BLaER1 (cell line): ENCODE data around the gene OR51F2.
"Not testable (repeated sequence)": the region's sequence is repeated elsewhere in the genome, so short reads cannot be mapped to it uniquely, and the experiment has no call there.

Experiments used
- H3K27ac ChIP-seq: shearing (Covaris generic); formaldehyde crosslinking; 2 replicates; pipeline ENCODE4 v1.8.1; 2022
- H3K27me3 ChIP-seq: shearing (Covaris generic); formaldehyde crosslinking; 2 replicates; pipeline ENCODE4 v1.8.1; 2022
- H3K36me3 ChIP-seq: shearing (Covaris generic); formaldehyde crosslinking; 2 replicates; pipeline ENCODE4 v1.8.1; 2022
- H3K4me1 ChIP-seq: shearing (Covaris generic); formaldehyde crosslinking; 2 replicates; pipeline ENCODE4 v1.8.1; 2022
- H3K4me2 ChIP-seq: shearing (Covaris generic); formaldehyde crosslinking; 2 replicates; pipeline ENCODE4 v1.8.1; 2022
- H3K4me3 ChIP-seq: shearing (Covaris generic); formaldehyde crosslinking; 2 replicates; pipeline ENCODE4 v1.8.1; 2022
- H3K9ac ChIP-seq: shearing (Covaris generic); formaldehyde crosslinking; 2 replicates; pipeline ENCODE4 v1.8.1; 2022
- H3K9me3 ChIP-seq: shearing (Covaris generic); formaldehyde crosslinking; 2 replicates; pipeline ENCODE4 v1.8.1; 2022
- H4K20me1 ChIP-seq: shearing (Covaris generic); formaldehyde crosslinking; 2 replicates; pipeline ENCODE4 v1.8.1; 2022
- Cebpa-rat ChIP-seq: shearing (Covaris generic); IDR thresholded peaks from 2 replicates; pipeline ENCODE4 v1.8.1; 2022

The OR51F2 gene, protein sequence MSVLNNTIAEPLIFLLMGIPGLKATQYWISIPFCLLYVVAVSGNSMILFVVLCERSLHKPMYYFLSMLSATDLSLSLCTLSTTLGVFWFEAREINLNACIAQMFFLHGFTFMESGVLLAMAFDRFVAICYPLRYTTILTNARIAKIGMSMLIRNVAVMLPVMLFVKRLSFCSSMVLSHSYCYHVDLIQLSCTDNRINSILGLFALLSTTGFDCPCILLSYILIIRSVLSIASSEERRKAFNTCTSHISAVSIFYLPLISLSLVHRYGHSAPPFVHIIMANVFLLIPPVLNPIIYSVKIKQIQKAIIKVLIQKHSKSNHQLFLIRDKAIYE

DNA sequence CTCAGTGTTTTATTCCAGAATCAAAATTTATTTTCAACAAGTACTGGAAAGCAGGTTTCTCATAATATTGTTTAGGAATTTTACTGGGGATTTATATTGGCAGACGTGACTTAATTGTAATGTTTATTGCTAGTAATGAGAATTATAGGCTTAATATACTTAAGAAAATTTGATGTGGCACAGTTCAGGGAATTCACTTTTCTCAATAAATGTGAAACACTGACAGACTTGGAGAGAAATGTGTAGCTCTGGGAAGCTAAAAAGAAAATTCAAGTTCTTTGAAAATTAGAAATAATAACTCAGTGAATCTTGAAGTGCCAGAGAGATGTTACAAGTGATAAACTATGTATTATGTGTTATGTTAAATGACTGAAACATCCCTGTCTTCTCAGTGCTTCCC is at the start of gene OR51F2:
Gene OR51F2 (plus strand): TSS at position 301 of the 400 bp plus-strand sequence. CDS start 101 bp downstream, outside the sequence.
- H3K27me3 ChIP-seq, result no peaks in the 10 kb centered on the region
- H3K27ac ChIP-seq, result no peak within 1 kb of the TSS
- no peaks in the 10 kb centered on the region for H3K4me1 ChIP-seq

DNA sequence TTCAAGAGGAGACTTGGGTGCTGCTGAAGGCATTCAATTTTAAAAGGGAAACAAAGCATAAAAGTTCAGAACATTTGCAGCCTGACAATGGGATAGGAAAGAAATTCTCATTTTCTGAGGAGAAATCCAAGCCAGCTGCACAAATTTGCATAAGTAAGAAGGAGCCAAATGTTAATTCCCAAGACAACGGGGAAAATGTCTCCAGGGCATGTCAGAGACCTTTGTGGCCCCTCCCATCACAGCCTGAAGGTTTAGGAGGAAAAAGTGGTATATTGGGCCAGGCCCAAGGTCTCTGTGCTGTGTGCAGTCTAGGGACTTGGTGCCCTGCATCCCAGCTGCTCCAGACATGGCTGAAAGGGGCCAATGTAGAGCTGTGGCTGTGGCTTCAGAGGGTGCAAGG is 38.7 kb upstream of the OR51F2 start:
- Histone ChIP-seq H3K36me3 (no peaks in the 10 kb centered on the region), H3K4me3 (no peak overlapping the region), H4K20me1 (no peaks in the 10 kb centered on the region), H3K9me3 (peaks cover 27% of the 10 kb centered on the region), H3K9ac (no peak overlapping the region), H3K4me1 (no peaks in the 10 kb centered on the region), H3K27me3 (no peaks in the 10 kb centered on the region), H3K4me2 (no peak overlapping the region), H3K27ac (no peak overlapping the region)
- TF ChIP-seq Cebpa-rat, result no peak

More for the DNA sequence above, at the start of gene OR51F2:
- TF ChIP-seq Cebpa-rat, result no peak
- Histone ChIP-seq H3K4me3 (no peak within 1 kb of the TSS), H3K4me2 (no peak within 1 kb of the TSS), H3K9ac (no peak within 1 kb of the TSS), H4K20me1 (no peaks in the 10 kb centered on the region), H3K36me3 (no peaks in the 10 kb centered on the region), H3K9me3 (no peaks in the 10 kb centered on the region)

DNA sequence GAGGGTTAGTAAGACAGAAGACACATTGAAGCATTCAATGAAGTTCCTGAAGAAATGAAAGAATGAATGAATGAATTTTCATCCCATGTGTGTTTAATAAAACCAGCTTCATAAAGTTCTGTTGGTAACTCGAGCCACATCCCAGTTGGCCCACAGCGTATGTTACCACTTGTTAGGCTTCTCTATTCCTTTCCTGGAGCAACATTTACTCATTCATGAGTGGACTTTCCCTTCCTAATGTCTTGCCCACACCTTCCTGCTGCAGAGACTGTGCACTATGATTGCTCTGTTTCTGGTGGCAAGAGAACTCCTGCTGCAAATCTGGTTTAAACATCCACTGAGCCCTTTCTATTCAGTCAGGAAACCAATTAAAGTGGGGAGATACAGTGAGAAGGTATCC is 23.9 kb upstream of the OR51F2 start:
- H3K36me3 ChIP-seq, result no peaks in the 10 kb centered on the region
- H3K9me3 ChIP-seq, result no peaks in the 10 kb centered on the region
- H3K4me1 ChIP-seq, result no peaks in the 10 kb centered on the region
- no peak overlapping the region for H3K27ac ChIP-seq
- no peaks in the 10 kb centered on the region for H3K27me3 ChIP-seq
- no peak overlapping the region for H3K4me3 ChIP-seq
- H4K20me1 ChIP-seq, result no peaks in the 10 kb centered on the region
- TF ChIP-seq Cebpa-rat, result no peak
- no peak overlapping the region for H3K4me2 ChIP-seq
- no peak overlapping the region for H3K9ac ChIP-seq

DNA sequence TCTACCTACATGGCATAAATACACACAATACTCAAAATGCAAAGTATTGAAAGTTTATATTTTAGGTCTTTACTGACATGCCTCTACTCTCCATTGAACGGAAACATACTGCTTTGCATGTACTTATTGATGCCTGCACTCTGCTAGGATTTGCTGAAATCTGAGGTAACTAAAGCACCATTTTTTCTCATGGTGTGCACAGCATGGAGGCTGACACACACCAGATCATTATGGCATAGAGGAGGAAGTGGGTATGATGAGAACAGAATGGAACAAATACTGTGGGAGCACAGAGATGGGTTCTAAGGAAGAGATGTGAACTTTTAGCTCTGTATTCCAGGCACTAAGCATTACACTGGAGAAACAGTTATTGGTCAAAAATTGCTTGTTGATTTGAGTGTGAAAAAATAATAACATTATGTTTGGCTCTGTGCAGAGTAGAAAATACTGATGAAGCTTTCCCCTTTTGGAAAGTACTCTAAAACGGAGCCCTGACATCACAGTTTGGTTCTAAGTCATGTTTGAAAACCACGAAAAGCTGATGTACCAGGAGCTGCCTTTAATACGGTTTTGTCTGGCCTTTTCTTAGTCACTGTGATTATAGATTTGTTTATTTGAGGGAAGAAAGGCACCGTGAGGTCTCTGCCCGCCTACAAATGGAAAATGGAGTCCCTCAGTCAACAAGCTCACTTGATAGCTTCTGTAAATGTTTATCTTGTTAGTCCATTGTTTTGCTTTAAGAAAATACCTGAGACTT is 22.5 kb upstream of the OR51F2 start:
- H3K4me3 ChIP-seq, result no peak overlapping the region
- no peak overlapping the region for H3K4me2 ChIP-seq
- no peak overlapping the region for H3K27ac ChIP-seq
- H3K36me3 ChIP-seq, result no peaks in the 10 kb centered on the region
- TF ChIP-seq Cebpa-rat, result no peak
- no peaks in the 10 kb centered on the region for H4K20me1 ChIP-seq
- H3K4me1 ChIP-seq, result no peaks in the 10 kb centered on the region
- no peaks in the 10 kb centered on the region for H3K27me3 ChIP-seq
- H3K9me3 ChIP-seq, result no peaks in the 10 kb centered on the region
- no peak overlapping the region for H3K9ac ChIP-seq

DNA sequence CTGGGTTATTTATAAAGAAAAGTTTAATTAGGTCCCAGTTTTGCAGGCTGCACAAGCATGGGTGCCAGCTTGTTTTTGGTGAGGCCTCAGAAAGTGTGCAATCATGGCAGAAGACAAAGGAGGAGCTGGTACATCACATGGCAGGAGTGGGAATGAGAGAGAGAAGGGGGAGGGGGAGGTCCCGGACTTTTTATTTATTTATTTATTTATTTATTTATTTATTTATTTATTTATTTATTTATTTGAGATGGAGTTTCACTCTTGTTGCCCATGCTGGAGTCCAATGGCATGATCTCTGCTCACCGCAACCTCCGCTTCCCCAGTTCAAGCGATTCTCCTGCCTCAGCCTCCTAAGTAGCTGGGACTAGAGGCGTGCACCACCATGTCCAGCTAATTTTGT is 19.8 kb upstream of the OR51F2 start:
- H3K27me3 ChIP-seq, result not testable (repeated sequence)

DNA sequence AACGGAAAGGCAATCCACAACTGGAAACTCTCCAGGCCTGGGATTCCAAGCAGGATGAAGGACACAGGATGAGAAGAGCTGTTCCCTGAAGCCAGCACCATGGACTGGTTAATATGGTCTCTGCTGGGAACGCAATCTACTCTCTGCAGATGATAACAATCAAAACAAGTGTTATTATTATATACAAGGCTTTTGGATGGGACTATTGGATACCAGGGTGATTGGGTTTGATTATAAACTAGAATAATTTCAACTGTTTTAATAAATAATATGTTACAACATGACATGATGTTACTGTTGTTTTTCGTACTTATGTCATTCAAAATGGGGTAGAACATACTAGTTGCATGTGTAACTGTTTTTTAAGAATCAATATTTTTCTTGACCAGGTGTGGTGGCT is 16.8 kb upstream of the OR51F2 start, which contains the start of gene OR52R1:
Gene OR52R1 (minus strand): TSS at position 101 of the 400 bp plus-strand sequence. CDS start 0 bp downstream, at position 101.
- no peaks in the 10 kb centered on the region for H3K9me3 ChIP-seq
- no peaks in the 10 kb centered on the region for H4K20me1 ChIP-seq
- H3K36me3 ChIP-seq, result no peaks in the 10 kb centered on the region
- H3K27me3 ChIP-seq, result no peaks in the 10 kb centered on the region
- H3K4me1 ChIP-seq, result no peaks in the 10 kb centered on the region
- H3K4me3 ChIP-seq, result no peak within 1 kb of the TSS
- no peak within 1 kb of the TSS for H3K4me2 ChIP-seq
- H3K27ac ChIP-seq, result no peak within 1 kb of the TSS
- no peak within 1 kb of the TSS for H3K9ac ChIP-seq
- TF ChIP-seq Cebpa-rat, result no peak

More for the DNA sequence above, 19.8 kb upstream of the OR51F2 start:
- H3K9ac ChIP-seq, H4K20me1 ChIP-seq, H3K9me3 ChIP-seq, H3K4me3 ChIP-seq, H3K36me3 ChIP-seq, H3K4me1 ChIP-seq, H3K27ac ChIP-seq, H3K4me2 ChIP-seq: not testable (repeated sequence)

DNA sequence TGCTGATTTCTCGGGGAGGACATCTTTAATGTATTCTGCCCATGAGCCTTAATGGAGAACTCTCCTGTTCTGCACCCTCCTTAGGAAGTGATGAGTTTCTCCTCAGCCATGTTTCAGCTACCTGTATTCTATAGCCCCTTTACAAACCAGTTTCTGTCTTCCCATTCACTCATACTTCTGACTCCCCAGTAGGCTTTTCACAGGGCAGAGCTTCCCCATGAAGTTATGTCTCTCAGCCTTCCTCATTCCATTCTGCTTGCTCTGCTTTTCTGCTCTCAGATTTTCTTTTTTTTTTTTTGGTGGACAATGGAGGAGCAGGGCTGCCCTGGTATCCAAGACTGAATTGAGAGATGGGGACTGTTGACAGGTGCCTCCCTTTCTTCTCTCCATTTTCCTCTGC is 12.6 kb upstream of the OR51F2 start:
- Histone ChIP-seq H3K27me3 (no peaks in the 10 kb centered on the region), H3K36me3 (no peaks in the 10 kb centered on the region), H4K20me1 (no peaks in the 10 kb centered on the region), H3K9ac (no peak overlapping the region), H3K4me3 (no peak overlapping the region), H3K4me1 (no peaks in the 10 kb centered on the region), H3K4me2 (no peak overlapping the region), H3K9me3 (no peaks in the 10 kb centered on the region), H3K27ac (no peak overlapping the region)
- no peak for TF ChIP-seq Cebpa-rat

DNA sequence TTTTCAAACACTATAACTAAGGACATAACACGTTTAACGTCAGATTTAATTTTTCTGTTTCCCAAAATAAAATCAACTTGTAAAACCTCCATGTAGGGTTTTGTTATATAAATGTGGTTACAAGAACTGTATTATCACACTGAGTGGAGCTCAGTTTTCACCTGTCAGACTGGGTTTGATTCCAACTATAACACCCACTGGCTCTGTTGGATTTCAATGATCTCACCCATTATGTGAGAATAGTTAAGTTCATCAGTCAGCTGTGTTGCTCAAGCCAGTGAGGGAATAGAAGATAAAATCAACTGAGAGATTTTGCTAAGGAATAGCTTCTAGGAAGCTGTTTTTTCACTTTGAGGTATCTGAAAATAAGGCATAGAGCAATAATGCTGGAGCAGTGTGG is 11.9 kb upstream of the OR51F2 start:
- no peak for TF ChIP-seq Cebpa-rat
- no peak overlapping the region for H3K4me2 ChIP-seq
- no peak overlapping the region for H3K9ac ChIP-seq
- no peak overlapping the region for H3K4me3 ChIP-seq
- no peaks in the 10 kb centered on the region for H3K36me3 ChIP-seq
- H3K9me3 ChIP-seq, result no peaks in the 10 kb centered on the region
- no peaks in the 10 kb centered on the region for H3K27me3 ChIP-seq
- H4K20me1 ChIP-seq, result no peaks in the 10 kb centered on the region
- no peak overlapping the region for H3K27ac ChIP-seq
- H3K4me1 ChIP-seq, result no peaks in the 10 kb centered on the region

DNA sequence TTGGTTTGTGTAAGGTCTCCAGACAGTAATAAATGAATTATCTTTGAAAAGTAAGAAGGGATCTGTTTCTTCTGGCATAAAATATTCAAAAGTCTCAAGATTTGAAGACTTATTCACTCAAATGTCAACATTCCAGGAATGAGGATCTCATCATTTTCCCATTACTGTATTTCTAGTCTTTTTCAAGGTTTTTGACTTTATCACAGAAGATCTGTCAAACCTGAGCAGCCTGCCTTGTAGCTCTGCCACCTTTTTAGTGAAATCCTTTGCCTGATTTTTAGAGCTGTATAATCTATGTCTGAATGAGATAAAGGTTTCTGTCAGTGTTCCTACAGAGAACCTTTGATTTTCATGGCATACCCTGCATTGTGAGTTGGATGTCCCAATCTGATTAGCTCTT is 4.0 kb downstream of the OR51F2 start:
- no peak overlapping the region for H3K27ac ChIP-seq
- H3K9ac ChIP-seq, result no peak overlapping the region
- no peaks in the 10 kb centered on the region for H3K4me1 ChIP-seq
- H3K4me2 ChIP-seq, result no peak overlapping the region
- H3K9me3 ChIP-seq, result no peaks in the 10 kb centered on the region
- no peak for TF ChIP-seq Cebpa-rat
- no peaks in the 10 kb centered on the region for H3K27me3 ChIP-seq
- no peaks in the 10 kb centered on the region for H3K36me3 ChIP-seq
- H4K20me1 ChIP-seq, result no peaks in the 10 kb centered on the region
- no peak overlapping the region for H3K4me3 ChIP-seq

DNA sequence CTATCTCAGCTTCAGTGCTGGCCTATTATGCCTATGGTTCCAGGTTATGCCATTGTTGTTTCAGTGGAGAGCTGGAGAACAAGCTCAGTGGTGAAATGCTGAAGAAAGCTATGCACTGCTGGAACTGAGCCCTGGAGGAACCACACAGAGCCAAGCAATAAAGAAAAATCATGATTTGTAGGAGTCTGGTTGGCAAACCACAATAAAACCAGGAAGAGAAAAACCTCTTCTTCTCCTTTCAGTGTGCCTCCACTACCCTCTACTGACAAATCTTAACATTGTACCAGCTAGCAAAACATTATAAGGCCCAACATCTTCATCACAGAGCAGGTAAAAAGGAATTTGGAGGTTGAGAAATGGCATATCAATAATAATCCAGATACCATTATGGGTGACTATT is 5.3 kb downstream of the OR51F2 start:
- H3K27me3 ChIP-seq, result no peaks in the 10 kb centered on the region
- H3K27ac ChIP-seq, result no peak overlapping the region
- no peak for TF ChIP-seq Cebpa-rat
- H4K20me1 ChIP-seq, result no peaks in the 10 kb centered on the region
- no peaks in the 10 kb centered on the region for H3K9me3 ChIP-seq
- H3K4me1 ChIP-seq, result no peaks in the 10 kb centered on the region
- H3K36me3 ChIP-seq, result no peaks in the 10 kb centered on the region
- no peak overlapping the region for H3K9ac ChIP-seq
- no peak overlapping the region for H3K4me3 ChIP-seq
- no peak overlapping the region for H3K4me2 ChIP-seq
